GM12801 (cell line): Measurements from ENCODE around the gene RBM22.

ENCODE experiments used
- TF ChIP-seq, protein P1 (sequence below): IDR thresholded peaks from one replicate; pipeline ENCODE4 v1.5.1; 2011; ENCODE audit warnings: control low read depth; ENCODE audit not compliant: insufficient read length; ENCODE audit errors: extremely low read depth

Gene RBM22

DNA sequence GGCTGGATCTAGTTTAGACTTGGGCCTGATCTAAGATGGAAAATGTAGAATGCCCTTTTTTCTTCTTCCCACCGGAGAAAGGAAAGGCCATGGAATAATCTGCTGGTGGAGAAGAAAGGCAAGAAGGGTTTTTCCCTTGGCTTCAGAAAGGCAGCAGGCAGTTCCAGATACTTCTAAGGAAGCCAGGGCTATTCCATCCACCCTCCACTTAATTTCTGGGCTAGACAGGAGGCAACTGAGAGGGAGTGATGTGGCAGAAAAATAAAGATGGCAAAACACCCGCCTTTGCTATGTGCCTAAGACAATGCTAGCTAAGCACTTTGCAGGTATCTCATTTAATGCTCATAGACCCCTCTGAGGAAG lies 29.9 kb downstream of the RBM22 start:
- TF ChIP-seq, protein P1, sequence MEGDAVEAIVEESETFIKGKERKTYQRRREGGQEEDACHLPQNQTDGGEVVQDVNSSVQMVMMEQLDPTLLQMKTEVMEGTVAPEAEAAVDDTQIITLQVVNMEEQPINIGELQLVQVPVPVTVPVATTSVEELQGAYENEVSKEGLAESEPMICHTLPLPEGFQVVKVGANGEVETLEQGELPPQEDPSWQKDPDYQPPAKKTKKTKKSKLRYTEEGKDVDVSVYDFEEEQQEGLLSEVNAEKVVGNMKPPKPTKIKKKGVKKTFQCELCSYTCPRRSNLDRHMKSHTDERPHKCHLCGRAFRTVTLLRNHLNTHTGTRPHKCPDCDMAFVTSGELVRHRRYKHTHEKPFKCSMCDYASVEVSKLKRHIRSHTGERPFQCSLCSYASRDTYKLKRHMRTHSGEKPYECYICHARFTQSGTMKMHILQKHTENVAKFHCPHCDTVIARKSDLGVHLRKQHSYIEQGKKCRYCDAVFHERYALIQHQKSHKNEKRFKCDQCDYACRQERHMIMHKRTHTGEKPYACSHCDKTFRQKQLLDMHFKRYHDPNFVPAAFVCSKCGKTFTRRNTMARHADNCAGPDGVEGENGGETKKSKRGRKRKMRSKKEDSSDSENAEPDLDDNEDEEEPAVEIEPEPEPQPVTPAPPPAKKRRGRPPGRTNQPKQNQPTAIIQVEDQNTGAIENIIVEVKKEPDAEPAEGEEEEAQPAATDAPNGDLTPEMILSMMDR = no peak

GRCh38 chr5:150670275-150670947 lies 30.5 kb downstream of the RBM22 start:
- TF ChIP-seq, protein P1 = no peak

DNA sequence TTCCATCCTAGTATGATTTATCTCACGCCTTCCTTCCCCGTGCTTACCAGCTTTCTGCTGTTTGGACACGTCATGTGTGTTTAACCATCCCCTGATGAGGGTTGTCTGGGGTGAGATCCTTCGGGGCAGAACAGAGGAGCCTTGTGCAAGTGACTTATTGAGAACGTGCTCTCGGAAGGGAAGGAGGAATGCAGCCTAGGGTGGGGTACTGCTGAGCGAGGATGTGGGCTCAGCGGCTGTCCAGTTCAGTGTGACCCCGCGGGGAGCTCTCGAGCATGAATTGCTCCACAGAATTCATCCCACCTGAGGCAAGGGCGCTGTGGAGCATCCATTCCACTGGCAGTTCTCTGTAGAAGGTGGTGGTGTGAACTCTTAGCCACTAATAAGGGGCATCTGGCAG lies 35.8 kb downstream of the RBM22 start:
- TF ChIP-seq, protein P1 = no peak

GRCh38 chr5:150663936-150664335 lies 36.9 kb downstream of the RBM22 start:
- TF ChIP-seq, protein P1 = no peak

DNA sequence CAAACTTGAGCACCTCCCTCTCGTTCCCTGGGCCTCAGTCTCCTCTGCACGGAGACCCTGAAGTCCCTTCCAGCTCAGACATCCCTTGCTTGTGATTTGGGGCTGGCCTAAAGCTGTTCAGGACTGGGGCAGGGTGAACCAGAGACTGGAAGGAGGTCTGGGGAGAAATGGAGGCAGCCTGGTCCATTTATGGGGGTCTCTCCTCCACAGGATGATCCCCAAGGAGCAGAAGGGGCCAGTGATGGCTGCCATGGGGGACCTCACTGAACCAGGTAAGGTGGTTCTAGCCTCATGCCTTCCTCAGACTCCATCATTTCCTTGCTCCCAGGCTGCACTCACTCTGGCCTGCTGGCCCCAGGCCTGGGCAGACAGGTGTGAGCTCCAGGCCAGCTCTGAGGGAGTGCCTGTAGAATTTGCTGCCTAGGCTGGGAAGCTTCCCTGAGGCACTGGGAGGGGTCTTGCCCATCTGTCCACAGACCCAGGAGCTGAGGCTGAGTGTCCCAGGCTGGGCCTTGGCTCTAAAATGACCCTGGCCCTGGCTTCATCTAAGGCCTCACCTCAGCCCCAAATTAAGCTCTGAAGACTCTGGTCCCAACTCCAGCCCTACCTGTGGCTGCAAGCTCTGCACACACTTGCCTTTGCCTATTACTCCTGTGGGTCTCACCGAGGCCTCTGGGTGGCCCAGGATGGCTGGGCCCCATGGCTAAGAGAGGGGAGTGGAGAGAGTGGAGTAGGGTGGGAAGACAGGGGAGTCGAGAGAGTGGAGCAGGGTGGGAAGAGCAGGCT lies 37.9 kb downstream of the RBM22 start:
- TF ChIP-seq, protein P1 = no peak

DNA sequence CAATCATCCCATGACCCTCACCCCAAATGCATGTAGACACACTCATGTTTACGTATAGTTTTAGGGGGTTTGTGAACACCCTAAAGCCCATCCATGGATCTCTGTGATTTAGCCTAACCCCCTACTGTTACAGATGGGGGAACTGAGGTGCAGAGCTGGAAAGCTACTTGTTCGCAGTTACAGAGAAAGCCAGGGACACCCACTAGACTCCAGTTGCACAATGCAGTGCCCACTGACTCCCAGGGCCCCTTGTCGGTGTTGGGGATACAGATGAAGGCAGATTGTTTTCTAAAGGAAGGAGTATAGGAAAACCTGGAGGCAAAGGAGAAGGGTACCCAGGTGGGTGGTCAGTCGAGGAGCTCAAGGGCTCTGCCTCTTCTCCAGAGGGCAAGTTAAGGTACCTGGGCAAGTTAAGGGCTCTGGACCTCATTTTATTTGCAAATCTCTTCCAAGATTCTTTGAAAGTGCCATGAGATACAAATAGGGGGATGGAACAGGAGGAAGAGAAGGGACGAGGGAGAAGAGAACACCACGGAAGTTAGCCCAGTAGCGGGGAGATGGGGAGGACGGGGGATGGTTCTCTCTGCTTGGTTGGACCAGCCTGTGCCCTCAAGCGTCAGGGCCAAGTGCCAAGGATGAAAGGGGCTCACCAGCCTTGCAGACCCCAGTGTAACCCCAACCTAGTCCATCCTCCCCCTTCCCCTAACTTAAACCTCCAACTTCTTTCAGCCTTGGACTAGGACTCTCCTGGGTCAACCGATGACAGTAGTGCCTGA lies 38.9 kb downstream of the RBM22 start:
- TF ChIP-seq, protein P1 = no peak

GRCh38 chr5:150661086-150661485 lies 39.8 kb downstream of the RBM22 start, which contains the start of gene MYOZ3:
TSS of gene MYOZ3 (plus strand) at chr5:150661251. CDS start at chr5:150662942, 1,691 bp downstream.
- TF ChIP-seq, protein P1 = no peak
